ENCODE results near the gene ACOD1.
"Not testable (repeated sequence)": the region's sequence is repeated elsewhere in the genome, so short reads cannot be mapped to it uniquely, and the experiment has no call there.

Gene ACOD1

GRCh38 chr13:76954538-76954937 is 6.2 kb downstream of the ACOD1 start:
- DNase-seq (ENCODE audit: low read depth): no peak

- no peak for DNase-seq (ENCODE audit: low read depth)
Measured at GRCh38 chr13:76955193-76955592, 6.9 kb downstream of the ACOD1 start.

GRCh38 chr13:76955661-76956060 is 7.3 kb downstream of the ACOD1 start:
- no peak for DNase-seq (ENCODE audit: low read depth)

GRCh38 chr13:76958841-76959432 is 10.6 kb downstream of the ACOD1 start:
- no peak for DNase-seq (ENCODE audit: low read depth)

- not testable (repeated sequence) for DNase-seq (ENCODE audit: low read depth)
Measured at GRCh38 chr13:76959734-76960133, 11.4 kb downstream of the ACOD1 start.

GRCh38 chr13:76965759-76966421 is 17.6 kb downstream of the ACOD1 start:
- peak; percentile 93 for DNase-seq (ENCODE audit: low read depth)

- DNase-seq (ENCODE audit: low read depth): no peak
Measured at GRCh38 chr13:76967031-76967430, 18.7 kb downstream of the ACOD1 start.

GRCh38 chr13:76968041-76968440 is 19.7 kb downstream of the ACOD1 start:
- no peak for DNase-seq (ENCODE audit: low read depth)

- DNase-seq (ENCODE audit: low read depth): no peak
Measured at GRCh38 chr13:76969488-76970365, 21.4 kb downstream of the ACOD1 start.

- no peak for DNase-seq (ENCODE audit: low read depth)
Measured at GRCh38 chr13:76971215-76971614, 22.9 kb downstream of the ACOD1 start.

GRCh38 chr13:76971851-76972829 is 23.8 kb downstream of the ACOD1 start:
- no peak for DNase-seq (ENCODE audit: low read depth)

GRCh38 chr13:76973920-76974617 is 25.8 kb downstream of the ACOD1 start:
- no peak for DNase-seq (ENCODE audit: low read depth)

GRCh38 chr13:76974618-76974975 is 26.3 kb downstream of the ACOD1 start:
- DNase-seq (ENCODE audit: low read depth): no peak

GRCh38 chr13:76975863-76976262 is 27.6 kb downstream of the ACOD1 start:
- no peak for DNase-seq (ENCODE audit: low read depth)

GRCh38 chr13:76976490-76976889 is 28.2 kb downstream of the ACOD1 start:
- DNase-seq (ENCODE audit: low read depth): peak; percentile 71

GRCh38 chr13:76976929-76977328 is 28.6 kb downstream of the ACOD1 start:
- no peak for DNase-seq (ENCODE audit: low read depth)

GRCh38 chr13:76980075-76980718 is 31.9 kb downstream of the ACOD1 start:
- DNase-seq (ENCODE audit: low read depth): no peak

GRCh38 chr13:76982061-76982460 is 33.8 kb downstream of the ACOD1 start:
- no peak for DNase-seq (ENCODE audit: low read depth)

GRCh38 chr13:76983676-76984075 is 35.4 kb downstream of the ACOD1 start:
- no peak for DNase-seq (ENCODE audit: low read depth)

GRCh38 chr13:76991432-76991795 is 43.1 kb downstream of the ACOD1 start:
- DNase-seq (ENCODE audit: low read depth): no peak

Measured in fibroblast of the conjunctiva (primary cell).